PC-3 (cell line): ENCODE results near the gene OLFML2B.

ENCODE experiments used
- EZH2phosphoT487 ChIP-seq: fragments of 300-600 bp; sonication (generic); IDR thresholded peaks from 2 replicates; pipeline ENCODE4 v1.6.1; 2018; ENCODE audit warnings: mild to moderate bottlenecking, antibody characterized with exemption, low read length, borderline replicate concordance
- TF ChIP-seq, protein P1 (sequence below): fragments of 300-600 bp; sonication (generic); conservative IDR thresholded peaks from 2 replicates; pipeline ENCODE4 v1.5.1; 2017; ENCODE audit warnings: antibody characterized with exemption, low read depth, mild to moderate bottlenecking, low read length

GRCh38 chr1:161972828-161973227 is 50.8 kb downstream of the OLFML2B start:
- TF ChIP-seq, protein P1, sequence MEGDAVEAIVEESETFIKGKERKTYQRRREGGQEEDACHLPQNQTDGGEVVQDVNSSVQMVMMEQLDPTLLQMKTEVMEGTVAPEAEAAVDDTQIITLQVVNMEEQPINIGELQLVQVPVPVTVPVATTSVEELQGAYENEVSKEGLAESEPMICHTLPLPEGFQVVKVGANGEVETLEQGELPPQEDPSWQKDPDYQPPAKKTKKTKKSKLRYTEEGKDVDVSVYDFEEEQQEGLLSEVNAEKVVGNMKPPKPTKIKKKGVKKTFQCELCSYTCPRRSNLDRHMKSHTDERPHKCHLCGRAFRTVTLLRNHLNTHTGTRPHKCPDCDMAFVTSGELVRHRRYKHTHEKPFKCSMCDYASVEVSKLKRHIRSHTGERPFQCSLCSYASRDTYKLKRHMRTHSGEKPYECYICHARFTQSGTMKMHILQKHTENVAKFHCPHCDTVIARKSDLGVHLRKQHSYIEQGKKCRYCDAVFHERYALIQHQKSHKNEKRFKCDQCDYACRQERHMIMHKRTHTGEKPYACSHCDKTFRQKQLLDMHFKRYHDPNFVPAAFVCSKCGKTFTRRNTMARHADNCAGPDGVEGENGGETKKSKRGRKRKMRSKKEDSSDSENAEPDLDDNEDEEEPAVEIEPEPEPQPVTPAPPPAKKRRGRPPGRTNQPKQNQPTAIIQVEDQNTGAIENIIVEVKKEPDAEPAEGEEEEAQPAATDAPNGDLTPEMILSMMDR: no peak
- TF ChIP-seq EZH2phosphoT487: no peak
